Measurements from ENCODE around the gene PIK3AP1.
"Not testable (repeated sequence)": the region's sequence is repeated elsewhere in the genome, so short reads cannot be mapped to it uniquely, and the experiment has no call there.

The PIK3AP1 gene

DNA sequence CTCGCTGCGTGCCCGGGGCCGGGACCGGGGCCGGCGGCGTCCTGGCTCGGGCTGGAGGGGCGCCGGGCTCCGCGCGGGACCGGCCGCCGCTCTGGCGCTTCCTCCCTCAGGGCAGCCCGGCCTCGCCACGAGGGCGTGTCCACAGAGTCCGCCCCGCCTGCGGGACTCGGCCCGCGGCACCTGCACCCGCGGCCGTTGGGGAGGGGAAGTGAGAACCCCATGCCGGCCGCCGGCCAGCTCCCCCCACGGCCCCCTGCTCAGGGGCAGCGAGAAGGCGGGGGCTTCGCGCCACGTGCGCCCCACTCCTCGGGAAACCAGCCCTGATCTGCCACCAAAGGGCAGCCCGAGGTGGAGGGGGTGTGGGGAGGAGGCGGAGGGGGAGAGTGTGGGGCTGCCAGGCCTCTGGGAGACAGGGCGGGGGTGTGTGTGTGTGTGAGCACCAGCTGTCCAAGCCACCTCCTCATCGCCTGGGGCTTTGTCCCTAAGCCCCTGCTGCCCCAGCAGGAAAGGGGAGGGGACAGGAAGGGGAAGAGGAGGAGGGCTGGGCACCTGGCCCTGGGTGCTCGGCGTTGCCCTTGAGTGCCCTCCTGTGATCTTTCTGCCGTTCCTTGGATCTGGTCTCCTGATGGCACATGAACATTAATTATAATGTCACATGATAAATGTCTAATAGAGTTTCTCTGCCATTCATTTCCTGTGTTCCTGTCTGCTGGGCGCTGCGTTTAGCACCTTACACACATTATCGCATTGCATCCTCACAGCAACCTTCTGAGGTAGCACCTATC lies at the start of gene PIK3AP1:
Gene PIK3AP1 (minus strand): TSS at position 93 of the 785 bp plus-strand sequence. CDS start 120 bp downstream, outside the sequence.
- no peak for DNase-seq

DNA sequence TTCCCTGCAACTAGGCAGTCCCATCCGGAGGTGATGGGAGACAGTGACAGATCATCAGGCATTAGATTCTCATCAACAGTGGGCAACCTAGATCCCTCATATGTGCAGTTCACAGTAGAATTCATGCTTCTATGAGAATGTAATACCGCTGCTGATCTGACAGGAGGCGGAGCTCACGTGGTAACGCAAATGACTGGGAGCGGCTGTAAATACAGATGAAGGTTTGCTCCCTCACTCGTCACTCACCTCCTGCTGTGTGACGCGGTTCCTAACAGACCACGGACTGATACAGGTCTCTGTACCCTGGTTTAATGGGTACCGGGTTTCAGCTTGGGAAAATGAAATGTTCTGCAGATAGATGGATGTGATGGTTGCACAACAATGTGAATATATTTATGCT lies 47.8 kb upstream of the PIK3AP1 start:
- no peak for DNase-seq

- no peak for DNase-seq
Measured at GRCh38 chr10:96767611-96768010, 47.3 kb upstream of the PIK3AP1 start.

DNA sequence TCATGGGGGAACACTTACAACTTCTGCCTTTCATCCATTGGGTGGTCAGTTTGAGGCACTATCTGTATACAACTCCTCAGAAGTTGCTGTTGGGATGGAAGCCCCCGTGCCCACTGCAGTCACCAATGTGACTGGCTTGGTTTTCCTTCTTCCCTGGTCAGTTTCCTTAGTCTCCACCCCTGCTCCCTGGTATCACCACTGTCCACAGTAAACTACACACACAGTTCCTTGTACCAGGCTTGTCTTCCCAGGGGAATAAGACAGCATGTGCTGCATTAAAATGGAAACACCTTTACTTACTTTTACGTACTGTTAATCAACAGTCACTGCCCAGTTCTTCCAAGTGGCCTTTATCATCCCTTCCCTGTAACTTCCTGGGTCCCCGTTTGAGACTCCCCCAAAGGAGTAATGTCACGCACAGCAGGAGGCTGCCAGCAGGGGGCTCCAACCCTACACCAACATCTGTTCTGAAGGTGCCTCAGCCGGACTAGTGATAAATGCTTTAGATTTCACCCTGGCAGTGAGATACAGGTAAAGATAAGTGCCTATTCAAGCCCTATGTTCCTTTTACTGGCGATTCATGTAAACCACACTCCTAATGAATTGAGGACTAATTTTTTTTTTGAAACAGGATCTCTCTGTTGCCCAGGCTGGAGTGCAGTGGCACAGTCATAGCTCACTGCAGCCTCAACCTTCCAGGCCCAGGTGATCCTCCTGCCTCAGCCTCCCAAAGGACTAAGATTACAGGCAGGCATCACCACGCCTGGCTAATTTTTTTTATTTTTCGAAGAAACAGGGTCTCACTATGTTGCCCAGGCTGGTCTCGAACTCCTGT lies 45.3 kb upstream of the PIK3AP1 start:
- peak in 1 of 2 donors; percentile 28 for DNase-seq

GRCh38 chr10:96764425-96765060 lies 44.2 kb upstream of the PIK3AP1 start:
- DNase-seq = peak in 1 of 2 donors; percentile 14

GRCh38 chr10:96758423-96758822 lies 38.1 kb upstream of the PIK3AP1 start:
- DNase-seq = peak in 1 of 2 donors; percentile 11

GRCh38 chr10:96756111-96756903 lies 36.0 kb upstream of the PIK3AP1 start:
- DNase-seq = no peak

GRCh38 chr10:96753956-96754355 lies 33.6 kb upstream of the PIK3AP1 start:
- no peak for DNase-seq

- DNase-seq = no peak
Measured at GRCh38 chr10:96752375-96752774, 32.1 kb upstream of the PIK3AP1 start.

- not testable (repeated sequence) for DNase-seq
Measured at GRCh38 chr10:96750316-96750715, 30.0 kb upstream of the PIK3AP1 start.

- DNase-seq = no peak
Measured at GRCh38 chr10:96747734-96748550, 27.6 kb upstream of the PIK3AP1 start.

- DNase-seq = no peak
Measured at GRCh38 chr10:96746503-96746902, 26.2 kb upstream of the PIK3AP1 start.

- DNase-seq = no peak
Measured at GRCh38 chr10:96745950-96746349, 25.6 kb upstream of the PIK3AP1 start.

- DNase-seq = no peak
Measured at GRCh38 chr10:96743988-96744585, 23.8 kb upstream of the PIK3AP1 start.

GRCh38 chr10:96741557-96741956 lies 21.2 kb upstream of the PIK3AP1 start:
- DNase-seq = not testable (repeated sequence)

DNA sequence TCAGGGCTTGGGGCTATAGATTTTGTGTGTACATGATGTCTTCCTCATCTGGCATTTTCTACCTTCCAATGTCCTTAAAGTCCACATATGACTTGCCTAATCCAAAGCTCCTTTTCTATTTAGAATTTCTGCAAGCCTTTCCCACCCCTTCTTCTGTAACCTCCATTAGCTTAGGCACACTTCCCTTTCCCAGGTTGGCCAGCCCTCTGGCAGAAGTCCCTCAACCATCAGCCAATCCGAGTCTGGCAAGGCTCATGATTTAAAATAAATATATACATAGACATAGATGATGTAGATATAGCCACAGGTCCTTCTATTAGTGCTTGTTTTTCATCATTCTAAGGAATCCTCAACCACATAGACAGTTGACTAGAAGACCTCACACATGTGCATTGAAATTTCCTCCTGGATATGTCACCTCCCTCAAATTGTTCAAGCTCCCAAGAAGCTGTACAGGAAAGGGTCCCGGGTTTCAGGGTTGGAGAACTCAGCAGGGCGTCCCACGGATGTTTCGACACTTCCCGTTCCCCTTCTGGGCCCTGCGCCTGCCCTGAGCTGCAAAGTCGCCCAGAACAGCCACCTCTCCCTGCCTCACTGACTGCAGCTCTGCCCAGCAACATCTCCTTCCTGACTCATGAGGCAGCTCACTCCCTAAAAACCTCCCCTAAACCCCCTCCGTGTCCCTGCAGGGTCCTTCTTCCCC lies 20.4 kb upstream of the PIK3AP1 start:
- peak in 1 of 2 donors; percentile 28 for DNase-seq

GRCh38 chr10:96740141-96740540 lies 19.8 kb upstream of the PIK3AP1 start:
- no peak for DNase-seq

- DNase-seq = not testable (repeated sequence)
Measured at GRCh38 chr10:96737307-96737902, 17.1 kb upstream of the PIK3AP1 start.

DNA sequence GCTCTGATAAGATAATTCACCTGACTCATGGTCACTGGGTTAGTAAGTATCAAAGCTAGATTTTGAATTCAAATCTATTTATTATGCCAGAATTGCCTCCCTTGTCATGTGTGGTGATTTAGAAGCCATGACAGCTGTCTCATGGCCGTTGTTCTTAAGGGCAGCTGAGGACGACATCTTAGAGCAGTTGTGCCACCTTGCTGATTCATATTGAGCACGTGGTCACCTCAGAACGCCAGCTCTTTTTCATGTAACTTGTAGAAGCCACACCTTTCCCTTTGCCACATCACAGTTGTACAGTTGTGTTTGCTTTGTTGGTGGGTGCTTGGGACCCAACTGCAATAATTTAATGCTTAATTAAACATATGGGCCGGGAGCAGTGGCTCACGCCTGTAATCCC lies 4.3 kb upstream of the PIK3AP1 start:
- DNase-seq = no peak

- DNase-seq = no peak
Measured at GRCh38 chr10:96721207-96721572, 876 bp upstream of the PIK3AP1 start.

Data from hippocampal formation (tissue), 2 donors.